Left lung (tissue), 10 donors: ENCODE data around the gene HBEGF. TPM values are rescaled to one million over a fixed set of nuclear protein-coding genes. Genes with fewer than 3 reads are reported as not detected.

Experiments used
- ATAC-seq: fragments of 200-7000 bp; cut with Tn5 transposase; one replicate; pipeline ENCODE4 v1.9.1; 2020; ENCODE audit warnings: moderate library complexity
- DNase-seq, 4 donors: peaks; one replicate each; pipeline ENCODE4 v3.0.0-alpha.2; 2013 to 2020
- H3K27ac ChIP-seq, 2 donors: fragments of 200-600 bp; sonication (generic) in 1 of 2; one replicate each; pipeline versions ENCODE4 v1.5.0 to v1.8.0; 2020 to 2021
- H3K27me3 ChIP-seq, 2 donors: fragments of 200-600 bp; sonication (generic) in 1 of 2; one replicate each; pipeline versions ENCODE4 v1.5.0 to v1.8.0; 2020 to 2021
- H3K36me3 ChIP-seq, 2 donors: fragments of 200-600 bp; sonication (generic) in 1 of 2; one replicate each; pipeline versions ENCODE4 v1.5.0 to v1.8.0; 2020 to 2021
- H3K4me1 ChIP-seq, 2 donors: fragments of 200-600 bp; one replicate each; pipeline ENCODE4 v1.8.0; 2021
- H3K4me3 ChIP-seq, 2 donors: fragments of 200-600 bp; sonication (generic) in 1 of 2; one replicate each; pipeline versions ENCODE4 v1.5.0 to v1.8.0; 2020 to 2021; ENCODE audit warnings: mild to moderate bottlenecking in 1 of 2
- H3K9me3 ChIP-seq, 2 donors: fragments of 200-600 bp; sonication (generic) in 1 of 2; one replicate each; pipeline versions ENCODE4 v1.5.0 to v1.8.0; 2020 to 2021
- CTCF ChIP-seq, 2 donors: fragments of 200-600 bp; sonication (generic) in 1 of 2; IDR thresholded peaks; one replicate each; pipeline versions ENCODE4 v1.5.0 to v1.8.0; 2021; ENCODE audit warnings: antibody characterized with exemption in 2 of 2
- intact Hi-C, 2 donors: fragments of 100-400 bp; cut with DNase I; formaldehyde crosslinking; loops; one replicate each; pipeline versions ENCODE4 v1.11.2 to v1.14.2; 2022
- polyA plus RNA-seq, 6 donors: library from polyadenylated mRNA; unstranded; fragments of 120-200 nt; gene quantifications; one replicate each; pipeline ENCODE4 v1.2.1, GENCODE V29; 2013; ENCODE audit not compliant: insufficient read length in 6 of 6
- total RNA-seq, 2 donors: library from RNA; stranded (reverse); fragmentation: NEBNext Ultra II Directional; extraction: Animal tissue kit (Norgen Biotek cat#: 25700); gene quantifications; one replicate each; pipeline ENCODE4 v1.2.1, GENCODE V29; 2021
- donor health status: DM: no; HTN: yes; CAD: no.
- donor health status: DM: no; HTN: no; CAD: no.

Gene HBEGF
- total and polyA plus RNA-seq, 8 donors: 5.4 to 33.8 (median 9.7) TPM

DNA sequence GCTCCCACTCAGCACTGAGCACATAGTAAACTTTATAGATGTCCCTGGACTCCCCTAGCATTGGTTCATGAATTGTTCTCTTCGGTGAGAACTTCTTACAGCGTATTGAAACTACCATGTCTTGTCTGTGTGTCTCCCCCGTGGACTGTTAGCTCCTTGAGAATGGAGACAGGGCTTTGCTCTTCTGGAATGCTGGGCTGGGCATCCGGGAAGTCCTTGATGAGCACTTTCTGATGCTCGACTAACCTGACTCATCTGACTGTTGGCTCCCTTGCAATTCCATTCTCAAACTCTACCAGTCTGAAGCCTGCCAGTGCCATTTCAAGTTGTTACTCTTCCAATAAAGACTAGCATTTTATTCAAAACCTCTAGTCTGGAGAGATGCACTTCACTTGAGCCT is 28.5 kb downstream of the HBEGF start:
- ATAC-seq (peak; percentile 48), DNase-seq (no peak)
- H3K36me3 ChIP-seq: no peaks in the 10 kb centered on the region
- H3K4me3 ChIP-seq: no peak overlapping the region
- no peak overlapping the region for H3K27ac ChIP-seq
- H3K4me1 ChIP-seq: peaks cover 12 to 41% of the 10 kb centered on the region in 2 donors
- intact Hi-C loops: no loop called here
- no peak for TF ChIP-seq CTCF (IDR thresholded peaks at IDR 0.05)
- no peaks in the 10 kb centered on the region for H3K27me3 ChIP-seq
- H3K9me3 ChIP-seq: no peaks in the 10 kb centered on the region

DNA sequence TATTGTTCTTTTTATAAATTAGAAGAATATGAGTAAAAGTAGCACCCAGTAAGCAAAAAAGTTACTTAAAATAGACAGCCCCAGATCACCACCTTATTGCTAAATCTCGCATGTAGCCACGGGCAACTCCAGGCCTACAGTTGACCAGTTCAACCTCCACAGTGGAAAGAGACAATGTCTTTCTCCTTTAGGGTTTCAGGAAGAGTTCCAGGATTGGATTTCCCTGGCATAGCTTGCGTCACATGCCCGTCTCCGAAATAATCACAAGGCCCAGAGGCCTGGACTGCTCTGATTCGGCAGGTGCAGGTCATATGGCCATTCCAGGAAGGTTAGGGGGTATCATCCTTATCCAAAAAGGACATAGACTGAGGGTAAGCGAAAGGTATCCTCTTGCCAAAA is 33.6 kb downstream of the HBEGF start:
- intact Hi-C loops: no loop called here
- no peak for TF ChIP-seq CTCF (IDR thresholded peaks at IDR 0.05)
- peak overlapping the region; percentile 64 to 71 for H3K27ac ChIP-seq

GRCh38 chr5:140312067-140312790 is 34.2 kb downstream of the HBEGF start:
- peak overlapping the region; percentile 64 to 71 for H3K27ac ChIP-seq
- intact Hi-C loops: no loop called here
- ATAC-seq (peak; percentile 71), DNase-seq (peak in 1 of 4 donors; percentile 49)
- no peaks in the 10 kb centered on the region for H3K36me3 ChIP-seq
- TF ChIP-seq CTCF (IDR thresholded peaks at IDR 0.05): no peak
- no peak overlapping the region for H3K4me3 ChIP-seq
- peaks cover 11 to 30% of the 10 kb centered on the region in 2 donors for H3K4me1 ChIP-seq
- H3K9me3 ChIP-seq: no peaks in the 10 kb centered on the region
- no peaks in the 10 kb centered on the region for H3K27me3 ChIP-seq

More for the DNA sequence above, 33.6 kb downstream of the HBEGF start:
- no peaks in the 10 kb centered on the region for H3K36me3 ChIP-seq
- no peak overlapping the region for H3K4me3 ChIP-seq
- no peaks in the 10 kb centered on the region for H3K9me3 ChIP-seq
- no peak for ATAC-seq
- DNase-seq: no peak
- no peaks in the 10 kb centered on the region for H3K27me3 ChIP-seq
- peaks cover 11 to 30% of the 10 kb centered on the region in 2 donors for H3K4me1 ChIP-seq

DNA sequence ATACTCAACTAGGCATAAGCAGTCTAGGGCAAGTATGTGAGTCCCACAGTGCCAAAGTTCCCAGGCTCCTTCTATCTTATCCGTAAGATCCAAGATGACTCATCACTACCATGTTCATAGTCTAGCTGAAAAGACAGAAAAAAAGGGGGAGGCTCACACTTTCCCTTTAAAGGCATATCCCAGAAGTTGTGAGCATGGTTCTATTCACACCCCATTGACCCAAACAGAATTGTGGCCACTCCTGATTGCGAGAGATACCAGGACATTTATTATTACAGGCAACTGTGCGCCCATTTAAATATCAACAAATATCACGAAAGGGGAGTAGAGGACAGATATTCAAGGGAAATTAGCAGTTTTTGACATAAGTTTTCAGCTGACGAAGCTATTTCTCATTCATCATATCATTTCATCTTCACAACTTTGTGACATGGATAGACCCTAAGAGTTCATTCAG is 35.4 kb downstream of the HBEGF start:
- ATAC-seq: peak; percentile 80
- Histone ChIP-seq H3K36me3 (no peaks in the 10 kb centered on the region), H3K27me3 (no peaks in the 10 kb centered on the region), H3K4me3 (no peak overlapping the region), H3K4me1 (peaks cover 11 to 30% of the 10 kb centered on the region in 2 donors), H3K27ac (peak overlapping the region; percentile 2 to 64), H3K9me3 (no peaks in the 10 kb centered on the region)
- no peak for TF ChIP-seq CTCF (IDR thresholded peaks at IDR 0.05)
- intact Hi-C loops: no loop called here
- no peak for DNase-seq

- Histone ChIP-seq H3K9me3 (no peaks in the 10 kb centered on the region), H3K27ac (peak overlapping the region; percentile 2 to 64), H3K27me3 (no peaks in the 10 kb centered on the region), H3K36me3 (no peaks in the 10 kb centered on the region), H3K4me3 (no peak overlapping the region), H3K4me1 (peaks cover 11 to 30% of the 10 kb centered on the region in 2 donors)
- intact Hi-C loops: no loop called here
- TF ChIP-seq CTCF (IDR thresholded peaks at IDR 0.05): no peak
- no peak for DNase-seq
- ATAC-seq: no peak
These were observed 36.0 kb downstream of the HBEGF start for GRCh38 chr5:140310434-140310833.
